HEK293 (cell line): Measurements from ENCODE around the gene PIP5KL1.

ENCODE experiments used
- CTCF ChIA-PET: fragments of 350-600 bp; formaldehyde crosslinking; extraction: SDS; loops from one replicate; lab custom pipeline; 2021; ENCODE audit warnings: antibody characterized with exemption; lab: Yijun Ruan, JAX
- POLR2A ChIA-PET: fragments of 300-600 bp; formaldehyde crosslinking; extraction: SDS; loops from one replicate; lab custom pipeline; 2020; ENCODE audit warnings: antibody characterized with exemption, inconsistent platforms; lab: Yijun Ruan, JAX
- H3K27ac ChIP-seq: fragments of 200-500 bp; sonication (Bioruptor generic); 2 replicates; pipeline ENCODE4 v1.5.1; 2014; ENCODE audit warnings: low read depth, low read length, control low read depth, inconsistent platforms; ENCODE audit errors: extremely low read depth
- H3K36me3 ChIP-seq, 2 experiments: fragments of 200-500 bp in 1 of 2; sonication (Bioruptor generic) in 1 of 2; 1 replicate in 1 of 2; 2 replicates in 1 of 2; pipeline ENCODE4 v1.5.1; 2014 to 2017; ENCODE audit warnings: inconsistent platforms in 2 of 2, low read length in 2 of 2; ENCODE audit not compliant: control insufficient read depth in 2 of 2, insufficient read depth in 1 of 2
- H3K4me1 ChIP-seq: fragments of 200-500 bp; sonication (Bioruptor generic); 2 replicates; pipeline ENCODE4 v1.5.1; 2014; ENCODE audit warnings: mild to moderate bottlenecking, low read length, inconsistent platforms; ENCODE audit not compliant: control insufficient read depth, insufficient read depth
- H3K4me3 ChIP-seq: 2 replicates; pipeline ENCODE4 v1.5.1; 2011; ENCODE audit warnings: low read depth, mild to moderate bottlenecking, control low read depth, low read length, moderate library complexity
- H3K9me3 ChIP-seq: fragments of 200-500 bp; sonication (Bioruptor generic); 2 replicates; pipeline ENCODE4 v1.5.1; 2014; ENCODE audit warnings: low read depth, low read length, inconsistent platforms; ENCODE audit not compliant: control insufficient read depth, insufficient read depth
- GLI2 ChIP-seq: fragments of 450-650 bp; formaldehyde crosslinking; IDR thresholded peaks from 2 replicates; pipeline ENCODE4; 2017; ENCODE audit warnings: missing biosample characterization, missing genetic modification characterization, low read depth, borderline replicate concordance
- INSM2 ChIP-seq: fragments of 450-650 bp; formaldehyde crosslinking; IDR thresholded peaks from 2 replicates; pipeline ENCODE4 v1.5.1; 2016; ENCODE audit warnings: missing biosample characterization, missing genetic modification characterization
- MYNN ChIP-seq: fragments of 450-650 bp; formaldehyde crosslinking; IDR thresholded peaks from 2 replicates; pipeline ENCODE4 v1.5.1; 2016; ENCODE audit warnings: missing biosample characterization, missing genetic modification characterization, borderline replicate concordance
- OVOL3 ChIP-seq: fragments of 450-650 bp; formaldehyde crosslinking; IDR thresholded peaks from 2 replicates; pipeline ENCODE4 v1.5.1; 2016; ENCODE audit warnings: missing biosample characterization, missing genetic modification characterization
- SCRT2 ChIP-seq: fragments of 450-650 bp; formaldehyde crosslinking; IDR thresholded peaks from 2 replicates; pipeline ENCODE4 v1.5.1; 2016; ENCODE audit warnings: missing biosample characterization, missing genetic modification characterization
- YY1 ChIP-seq: fragments of 450-650 bp; formaldehyde crosslinking; IDR thresholded peaks from 2 replicates; pipeline ENCODE4 v1.5.1; 2018; ENCODE audit warnings: missing biosample characterization, missing genetic modification characterization
- ZEB2 ChIP-seq: fragments of 450-650 bp; formaldehyde crosslinking; IDR thresholded peaks from 2 replicates; pipeline ENCODE4 v1.5.1; 2016; ENCODE audit warnings: missing biosample characterization, missing genetic modification characterization
- ZIC2 ChIP-seq: fragments of 450-650 bp; formaldehyde crosslinking; IDR thresholded peaks from 2 replicates; pipeline ENCODE4 v1.5.1; 2016; ENCODE audit warnings: missing biosample characterization, missing genetic modification characterization
- ZNF302 ChIP-seq: fragments of 450-650 bp; formaldehyde crosslinking; IDR thresholded peaks from 2 replicates; pipeline ENCODE4 v1.5.1; 2016; ENCODE audit warnings: missing biosample characterization, missing genetic modification characterization, low read depth
- ZNF341 ChIP-seq: fragments of 450-650 bp; formaldehyde crosslinking; IDR thresholded peaks from 2 replicates; pipeline ENCODE4; 2016; ENCODE audit warnings: low read depth, missing biosample characterization, missing genetic modification characterization
- ZNF433 ChIP-seq: fragments of 450-650 bp; formaldehyde crosslinking; IDR thresholded peaks from 2 replicates; pipeline ENCODE4 v1.5.1; 2016; ENCODE audit warnings: missing biosample characterization, missing genetic modification characterization, low read depth
- ZNF600 ChIP-seq: fragments of 450-650 bp; formaldehyde crosslinking; IDR thresholded peaks from 2 replicates; pipeline ENCODE4 v1.5.1; 2016; ENCODE audit warnings: missing biosample characterization, missing genetic modification characterization

PIP5KL1 gene

GRCh38 chr9:127874301-127875221 is 56.0 kb downstream of the PIP5KL1 start:
- ChIA-PET POLR2A (interaction anchor here (0.6 to 0.9 kb wide), 3 partner anchors 14 to 140 kb away, joined by 3 to 5 read pairs (median 3); partner anchors contain the start of gene TOR2A), CTCF (interaction anchor here (0.7 to 1.3 kb wide), 4 partner anchors 36 to 161 kb away, joined by 3 to 4 read pairs (median 4); partner anchors contain the start of gene TOR2A)
- H3K4me1 ChIP-seq, result no peaks in the 10 kb centered on the region; the same call in 1 of the 2 replicates
- H3K4me3 ChIP-seq, result no peak overlapping the region
- no peaks in the 10 kb centered on the region for H3K9me3 ChIP-seq
- no peak overlapping the region for H3K27ac ChIP-seq
- TF ChIP-seq ZNF341 (tag by site-specific recombination) (no peak), INSM2 (no peak), ZNF302 (tag by site-specific recombination) (no peak), SCRT2 (tag by site-specific recombination) (0 out of 2 replicates have a peak, but pooled peaks have one; percentile 22)
- H3K36me3 ChIP-seq, result peaks cover 0 to 32% of the 10 kb centered on the region in 2 experiments; a peak in 2 of 3 replicates

GRCh38 chr9:127873886-127874285 is 56.7 kb downstream of the PIP5KL1 start:
- H3K36me3 ChIP-seq, result peaks cover 0 to 39% of the 10 kb centered on the region in 2 experiments; a peak in 2 of 3 replicates
- no peaks in the 10 kb centered on the region; the same call in 1 of the 2 replicates for H3K4me1 ChIP-seq
- no peak overlapping the region for H3K4me3 ChIP-seq
- ChIA-PET POLR2A (interaction anchor here (0.6 to 1.5 kb wide), 4 partner anchors 9 to 139 kb away, joined by 3 to 5 read pairs (median 3); partner anchors contain the start of gene TOR2A), CTCF (interaction anchor here (0.6 to 1.1 kb wide), 4 partner anchors 37 to 161 kb away, joined by 3 to 4 read pairs (median 3); partner anchors contain the start of gene TOR2A)
- TF ChIP-seq ZNF600 (tag by site-specific recombination) (0 out of 2 replicates have a peak, but pooled peaks have one; percentile 31), YY1 (no peak)
- no peaks in the 10 kb centered on the region for H3K9me3 ChIP-seq
- H3K27ac ChIP-seq, result no peak overlapping the region

GRCh38 chr9:127873223-127873691 is 57.3 kb downstream of the PIP5KL1 start:
- Histone ChIP-seq H3K9me3 (no peaks in the 10 kb centered on the region), H3K27ac (no peak overlapping the region), H3K36me3 (peaks cover 0 to 43% of the 10 kb centered on the region in 2 experiments; a peak in 2 of 3 replicates)
- POLR2A ChIA-PET, result interaction anchor here (0.9 to 1.5 kb wide), 3 partner anchors 9 to 138 kb away, joined by 3 read pairs; partner anchors contain the start of gene TOR2A
- no peak for TF ChIP-seq ZNF433
- no peak for TF ChIP-seq OVOL3 (tag by site-specific recombination)
- peak; percentile 93 for TF ChIP-seq MYNN (tag by site-specific recombination)
- no peak for TF ChIP-seq ZEB2 (tag by site-specific recombination)
- peak; percentile 76 for TF ChIP-seq ZIC2
- no peak for TF ChIP-seq GLI2
- TF ChIP-seq, all 188 proteins: peak for 2
- H3K4me1 ChIP-seq, result no peaks in the 10 kb centered on the region; the same call in 1 of the 2 replicates
- CTCF ChIA-PET, result interaction anchor here (0.6 to 1.1 kb wide), 5 partner anchors 40 to 404 kb away, joined by 3 to 7 read pairs (median 4); partner anchors contain the start of gene TOR2A
- no peak overlapping the region for H3K4me3 ChIP-seq
